Panc1 (cell line): Measurements from ENCODE around the gene TLE7.

Experiments used
- CTCF ChIP-seq: fragments of 450-650 bp; IDR thresholded peaks from 2 replicates; pipeline ENCODE4 v1.5.1; 2017; ENCODE audit warnings: mild to moderate bottlenecking
- POLR2AphosphoS5 ChIP-seq: IDR thresholded peaks from 2 replicates; pipeline ENCODE4 v1.6.1; 2012; ENCODE audit warnings: mild to moderate bottlenecking, low read depth, low read length, moderate library complexity

GRCh38 chr16:71460941-71461340, 19.1 kb upstream of the TLE7 start:
- no peak for TF ChIP-seq CTCF
- TF ChIP-seq POLR2AphosphoS5, result no peak
